AG10803 (cell line): ENCODE data around the gene COL6A2.
"Not testable (repeated sequence)": the region's sequence is repeated elsewhere in the genome, so short reads cannot be mapped to it uniquely, and the experiment has no call there.

Experiments
- DNase-seq: peaks from one replicate; pipeline ENCODE4 v3.0.0; 2010; ENCODE audit warnings: low read depth
- H3K4me3 ChIP-seq: 2 replicates; pipeline ENCODE4 v1.5.1; 2011; ENCODE audit warnings: mild to moderate bottlenecking, low read length, control low read depth
- CTCF ChIP-seq: conservative IDR thresholded peaks from 2 replicates; pipeline ENCODE4 v1.5.1; 2011; ENCODE audit warnings: mild to moderate bottlenecking, low read length, control low read depth, inconsistent platforms

Gene COL6A2

GRCh38 chr21:46171996-46172862 lies 74.3 kb downstream of the COL6A2 start:
- no peak for TF ChIP-seq CTCF
- no peak overlapping the region for H3K4me3 ChIP-seq
- no peak for DNase-seq

GRCh38 chr21:46172863-46173528 lies 75.1 kb downstream of the COL6A2 start:
- H3K4me3 ChIP-seq = no peak overlapping the region
- DNase-seq = no peak
- no peak for TF ChIP-seq CTCF

GRCh38 chr21:46173573-46173972 lies 75.7 kb downstream of the COL6A2 start:
- H3K4me3 ChIP-seq = no peak overlapping the region
- no peak for TF ChIP-seq CTCF
- no peak for DNase-seq

- H3K4me3 ChIP-seq, DNase-seq: not testable (repeated sequence)
Observed at GRCh38 chr21:46176443-46177129, 78.7 kb downstream of the COL6A2 start.

DNA sequence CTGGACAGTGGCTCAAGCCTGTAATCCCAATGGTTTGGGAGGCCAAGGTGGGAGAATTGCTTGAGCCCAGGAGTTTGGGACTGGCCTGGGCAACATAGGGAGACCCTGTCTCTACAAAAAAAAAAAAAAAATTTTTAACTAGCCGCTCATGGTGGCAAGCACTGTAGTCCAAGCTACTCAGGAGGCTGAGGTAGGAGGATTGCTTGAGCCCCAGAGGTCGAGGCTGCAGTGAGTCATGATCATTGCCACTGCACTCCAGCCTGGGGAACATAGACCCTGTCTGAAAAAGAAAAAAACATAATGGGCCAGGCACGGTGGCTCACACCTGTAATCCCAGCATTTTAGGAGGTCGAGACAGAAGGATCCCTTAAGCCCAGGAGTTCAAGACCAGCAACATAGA lies 81.0 kb downstream of the COL6A2 start:
- TF ChIP-seq CTCF = no peak
- H3K4me3 ChIP-seq = no peak overlapping the region
- no peak for DNase-seq
